Suprapubic skin (tissue), 3 donors: ENCODE results near the gene NPIPB2.

ENCODE experiments used
- POLR2AphosphoS5 ChIP-seq, 3 donors: sonication (generic); formaldehyde crosslinking; IDR thresholded peaks; one replicate each; pipeline ENCODE4 v1.6.1; 2017; ENCODE audit warnings: antibody characterized with exemption in 3 of 3
- TF ChIP-seq, protein P1 (sequence below), 2 donors: fragments of 200-600 bp in 1 of 2; fragments of 450-650 bp in 1 of 2; sonication (generic) in 1 of 2; IDR thresholded peaks; one replicate each; pipeline ENCODE4 v1.5.1; 2016 to 2019; ENCODE audit warnings: antibody characterized with exemption in 2 of 2, mild to moderate bottlenecking in 1 of 2, moderate library complexity in 1 of 2

GRCh38 chr16:11957591-11958395, 15.9 kb upstream of the NPIPB2 start:
- no peak for TF ChIP-seq POLR2AphosphoS5 (IDR thresholded peaks at IDR 0.05)
- TF ChIP-seq, protein P1, sequence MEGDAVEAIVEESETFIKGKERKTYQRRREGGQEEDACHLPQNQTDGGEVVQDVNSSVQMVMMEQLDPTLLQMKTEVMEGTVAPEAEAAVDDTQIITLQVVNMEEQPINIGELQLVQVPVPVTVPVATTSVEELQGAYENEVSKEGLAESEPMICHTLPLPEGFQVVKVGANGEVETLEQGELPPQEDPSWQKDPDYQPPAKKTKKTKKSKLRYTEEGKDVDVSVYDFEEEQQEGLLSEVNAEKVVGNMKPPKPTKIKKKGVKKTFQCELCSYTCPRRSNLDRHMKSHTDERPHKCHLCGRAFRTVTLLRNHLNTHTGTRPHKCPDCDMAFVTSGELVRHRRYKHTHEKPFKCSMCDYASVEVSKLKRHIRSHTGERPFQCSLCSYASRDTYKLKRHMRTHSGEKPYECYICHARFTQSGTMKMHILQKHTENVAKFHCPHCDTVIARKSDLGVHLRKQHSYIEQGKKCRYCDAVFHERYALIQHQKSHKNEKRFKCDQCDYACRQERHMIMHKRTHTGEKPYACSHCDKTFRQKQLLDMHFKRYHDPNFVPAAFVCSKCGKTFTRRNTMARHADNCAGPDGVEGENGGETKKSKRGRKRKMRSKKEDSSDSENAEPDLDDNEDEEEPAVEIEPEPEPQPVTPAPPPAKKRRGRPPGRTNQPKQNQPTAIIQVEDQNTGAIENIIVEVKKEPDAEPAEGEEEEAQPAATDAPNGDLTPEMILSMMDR (IDR thresholded peaks at IDR 0.05): no peak
